HG03097 (cell line): ENCODE data around the gene HORMAD2.
"Not testable (repeated sequence)": the region's sequence is repeated elsewhere in the genome, so short reads cannot be mapped to it uniquely, and the experiment has no call there.

Experiments
- ATAC-seq: cut with Tn5 transposase; IDR thresholded peaks from one replicate; pipeline ENCODE4 v1.9.1; 2021; ENCODE audit not compliant: unreplicated experiment, low FRiP score

HORMAD2 gene

DNA sequence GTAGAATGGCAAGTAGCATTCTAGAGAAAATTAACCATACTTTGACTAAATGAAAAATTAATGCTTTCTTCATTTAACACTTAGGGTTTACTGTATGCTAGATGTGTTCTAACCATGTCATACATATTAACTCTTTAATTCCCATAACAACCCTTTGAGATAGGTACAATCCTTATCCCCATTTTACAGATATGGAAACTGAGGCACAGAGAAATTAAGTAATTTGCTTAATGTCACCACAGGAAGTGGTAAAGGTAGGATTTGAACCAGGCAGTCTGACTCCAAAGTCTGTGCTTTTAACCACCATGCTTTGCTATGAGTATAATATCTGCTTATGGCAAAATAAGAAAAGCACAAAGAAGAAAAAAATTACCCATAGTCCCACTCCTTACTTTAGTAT lies 106.8 kb downstream of the HORMAD2 start:
- no peak for ATAC-seq

DNA sequence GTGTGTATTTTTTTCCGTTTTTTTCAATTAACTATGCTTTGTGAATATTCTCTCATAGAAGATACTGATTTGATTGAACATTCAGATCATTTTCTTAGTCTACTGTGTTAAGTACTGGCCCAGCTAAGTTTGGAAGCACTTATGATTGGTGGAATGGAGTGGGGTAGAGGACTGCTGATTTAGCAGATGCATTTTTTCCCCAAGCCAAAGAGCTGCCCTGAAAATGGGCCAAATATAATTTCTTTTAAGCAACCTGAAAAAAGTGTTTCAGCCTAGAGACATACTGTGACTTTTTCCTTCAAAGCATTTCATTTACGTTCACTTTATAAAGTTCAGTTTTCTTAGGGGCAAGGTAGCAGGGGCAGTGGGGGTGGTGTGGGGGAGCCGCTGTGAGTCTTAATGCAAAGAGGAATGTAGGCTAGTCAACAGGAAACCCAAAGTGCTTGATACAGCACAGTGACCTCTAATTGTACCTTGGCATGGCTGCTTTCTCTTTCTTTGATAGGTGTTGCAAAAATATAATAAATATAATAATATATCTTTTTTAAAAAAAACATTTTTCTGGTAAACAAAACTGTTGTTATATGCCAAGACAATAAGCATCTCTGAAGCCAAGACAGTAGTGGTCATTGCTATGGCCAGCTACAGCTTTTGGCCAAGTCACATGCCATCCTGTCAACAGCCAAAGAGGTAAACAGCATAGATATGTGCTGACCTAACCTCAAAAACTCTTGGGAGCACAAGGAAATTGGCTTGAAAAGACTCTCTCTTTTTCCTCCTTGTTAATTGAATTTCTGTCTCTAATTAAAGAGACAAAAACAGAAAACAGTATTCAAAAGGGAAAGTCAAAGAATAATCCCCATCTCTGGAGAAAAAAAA lies 107.5 kb downstream of the HORMAD2 start:
- no peak for ATAC-seq

DNA sequence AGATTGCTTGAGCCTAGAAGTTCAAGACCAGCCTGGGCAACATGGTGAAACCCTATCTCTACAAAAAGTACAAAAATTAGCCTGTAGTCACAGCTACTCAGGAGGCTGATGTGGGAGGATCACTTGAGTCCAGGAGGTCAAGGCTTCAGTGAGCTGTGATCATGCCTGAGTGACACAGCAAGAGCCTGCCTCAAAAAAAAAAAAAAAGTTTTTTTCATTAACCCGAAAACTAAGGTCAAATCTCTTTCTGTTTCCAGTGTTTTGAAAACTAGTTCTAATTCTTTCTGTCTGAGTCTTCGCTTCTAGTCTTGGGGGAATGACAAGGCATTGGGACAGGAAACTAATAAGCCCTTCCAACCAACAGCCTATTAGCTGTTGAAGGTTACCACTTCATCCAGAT lies 108.6 kb downstream of the HORMAD2 start:
- no peak for ATAC-seq

DNA sequence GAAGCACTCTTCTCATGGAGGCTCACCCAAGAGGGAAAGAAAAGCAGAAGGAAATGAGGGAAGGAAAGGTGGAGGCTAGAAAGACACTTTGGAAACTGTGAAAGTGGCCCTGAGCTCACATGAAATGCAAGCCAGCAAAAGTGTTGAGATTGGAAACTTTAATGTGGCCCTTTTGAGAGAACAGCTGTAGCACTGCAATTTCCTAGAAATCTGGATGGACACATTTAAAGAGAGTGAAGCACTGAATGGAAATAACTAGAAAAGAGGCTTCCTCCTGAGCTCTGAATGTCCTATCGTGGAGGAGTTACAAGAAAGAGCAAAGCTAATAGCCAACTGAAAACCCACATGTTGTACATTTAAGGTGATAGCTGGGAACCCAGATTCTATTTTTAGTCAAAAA lies 110.3 kb downstream of the HORMAD2 start:
- no peak for ATAC-seq

DNA sequence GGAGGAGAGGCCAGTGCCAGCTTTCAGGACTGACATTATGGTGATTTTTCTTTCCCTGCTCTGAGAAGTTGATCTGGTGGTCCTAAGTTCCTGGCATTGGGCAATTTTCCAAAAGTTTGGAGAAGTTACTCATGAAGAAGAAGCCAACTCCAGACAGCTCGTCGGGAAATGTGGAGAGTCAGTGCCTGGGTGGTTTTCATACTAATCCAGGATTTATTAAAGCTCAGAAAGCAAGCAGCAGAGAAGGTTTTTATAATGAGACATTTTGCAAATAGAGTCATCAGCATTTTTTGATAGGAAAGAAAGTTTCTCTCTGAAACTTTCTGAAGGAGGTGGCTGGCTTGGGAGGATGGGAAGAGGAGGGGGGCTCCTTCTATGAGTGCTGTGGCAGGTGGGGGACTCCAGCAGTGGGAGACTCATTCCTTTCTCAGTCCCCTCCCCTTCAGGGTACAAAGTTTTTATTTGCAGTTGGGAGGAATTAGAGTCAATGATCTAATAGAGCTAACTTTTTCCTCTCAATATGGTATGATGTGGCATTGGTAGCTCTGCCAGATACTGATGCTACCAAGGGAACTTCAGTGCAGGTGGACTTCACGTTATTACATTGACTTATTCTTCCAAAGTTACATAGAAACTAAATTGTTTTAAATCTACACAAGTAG lies 110.9 kb downstream of the HORMAD2 start:
- no peak for ATAC-seq

DNA sequence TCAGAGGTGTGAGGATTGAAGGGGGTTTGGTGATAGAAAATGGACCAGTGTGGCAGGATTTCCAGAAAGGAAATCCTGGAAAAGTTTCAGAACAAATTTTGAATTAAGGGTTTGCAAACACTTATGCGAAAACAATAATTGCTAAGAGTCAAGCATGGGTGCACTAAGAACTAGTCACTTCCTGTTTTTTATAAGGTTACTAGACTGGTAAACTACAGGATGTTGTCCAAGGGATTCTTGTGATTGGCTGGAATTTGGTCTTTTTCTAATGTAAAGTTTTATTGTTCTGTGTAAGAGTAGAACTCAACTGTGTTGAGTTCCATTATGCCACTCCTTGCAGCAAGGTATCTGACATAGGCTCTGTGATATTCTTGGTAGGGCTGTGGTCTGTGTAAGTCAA lies 112.2 kb downstream of the HORMAD2 start:
- no peak for ATAC-seq

DNA sequence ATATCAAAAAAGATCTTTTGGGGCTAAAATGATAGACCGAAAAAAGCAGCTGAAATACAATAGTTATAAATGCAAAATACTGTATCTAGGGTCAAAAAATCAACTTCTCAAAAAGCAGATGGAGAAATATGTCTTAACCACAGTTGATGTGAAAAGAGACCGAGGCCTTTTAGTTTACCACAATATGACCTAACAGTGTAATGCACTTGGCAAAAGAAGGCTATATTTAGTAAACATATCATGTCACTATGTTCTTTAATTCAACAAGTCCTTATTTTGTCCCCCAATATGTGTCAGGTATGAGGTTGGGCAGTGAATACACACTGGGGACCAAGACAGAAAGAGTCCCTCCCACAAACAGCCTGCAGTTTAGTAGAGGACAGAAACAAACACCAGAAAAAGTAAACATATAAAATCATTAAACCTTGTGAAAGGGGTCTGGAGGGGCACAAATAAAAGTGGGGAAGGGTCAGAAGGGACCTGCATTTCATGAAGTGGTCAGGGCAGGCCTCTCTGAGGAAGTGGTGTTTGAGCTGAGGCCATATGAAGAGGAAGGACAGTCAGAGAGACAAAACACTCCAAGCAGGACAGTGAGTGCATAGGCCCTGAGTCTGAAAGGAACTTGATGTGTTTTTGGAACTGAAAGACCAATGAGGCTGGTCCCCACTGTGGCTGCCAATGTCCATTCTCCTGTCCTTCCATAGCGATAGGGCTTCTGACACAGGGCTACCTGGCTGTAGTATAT lies 112.9 kb downstream of the HORMAD2 start:
- no peak for ATAC-seq

DNA sequence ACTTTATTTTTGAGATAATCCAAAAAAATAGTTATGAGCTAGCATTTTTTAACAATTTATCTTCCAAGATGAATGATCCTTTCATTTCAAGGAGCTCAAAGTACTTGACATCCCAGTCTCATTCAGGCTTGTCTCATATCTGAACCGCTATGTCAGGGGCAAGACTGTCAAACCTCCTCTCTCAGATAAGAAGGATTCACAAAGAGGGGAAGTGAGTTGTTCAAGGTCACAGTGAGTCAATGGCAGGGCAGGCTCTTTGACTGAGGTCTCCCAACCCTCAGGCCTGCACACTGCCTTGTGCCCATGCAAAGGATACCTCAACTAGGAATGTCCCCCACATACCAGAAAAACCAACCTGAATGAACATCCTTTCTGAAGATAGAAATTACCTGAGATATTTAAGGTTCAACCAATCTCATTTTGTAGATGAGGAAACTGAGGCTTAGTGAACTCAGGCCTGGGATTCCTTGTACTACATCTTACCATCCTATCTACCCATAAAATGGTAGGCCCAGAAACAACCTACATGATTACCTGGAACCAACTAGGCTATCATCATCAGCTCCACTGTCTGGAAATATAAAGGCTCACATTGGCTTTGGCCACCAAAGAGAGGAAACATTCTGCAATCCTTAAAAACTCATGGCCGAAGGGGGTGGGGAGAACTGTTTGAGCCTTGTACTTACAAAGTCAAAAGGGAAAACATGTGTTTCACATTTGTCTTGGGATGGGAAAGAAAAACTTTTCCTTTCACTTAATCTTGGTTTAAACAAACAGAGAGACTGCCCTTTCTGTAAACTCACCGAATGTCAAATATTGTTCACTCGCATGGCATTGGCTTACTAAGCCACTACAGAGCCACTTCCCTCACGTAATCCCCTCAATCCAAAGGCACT lies 115.2 kb downstream of the HORMAD2 start:
- no peak for ATAC-seq

DNA sequence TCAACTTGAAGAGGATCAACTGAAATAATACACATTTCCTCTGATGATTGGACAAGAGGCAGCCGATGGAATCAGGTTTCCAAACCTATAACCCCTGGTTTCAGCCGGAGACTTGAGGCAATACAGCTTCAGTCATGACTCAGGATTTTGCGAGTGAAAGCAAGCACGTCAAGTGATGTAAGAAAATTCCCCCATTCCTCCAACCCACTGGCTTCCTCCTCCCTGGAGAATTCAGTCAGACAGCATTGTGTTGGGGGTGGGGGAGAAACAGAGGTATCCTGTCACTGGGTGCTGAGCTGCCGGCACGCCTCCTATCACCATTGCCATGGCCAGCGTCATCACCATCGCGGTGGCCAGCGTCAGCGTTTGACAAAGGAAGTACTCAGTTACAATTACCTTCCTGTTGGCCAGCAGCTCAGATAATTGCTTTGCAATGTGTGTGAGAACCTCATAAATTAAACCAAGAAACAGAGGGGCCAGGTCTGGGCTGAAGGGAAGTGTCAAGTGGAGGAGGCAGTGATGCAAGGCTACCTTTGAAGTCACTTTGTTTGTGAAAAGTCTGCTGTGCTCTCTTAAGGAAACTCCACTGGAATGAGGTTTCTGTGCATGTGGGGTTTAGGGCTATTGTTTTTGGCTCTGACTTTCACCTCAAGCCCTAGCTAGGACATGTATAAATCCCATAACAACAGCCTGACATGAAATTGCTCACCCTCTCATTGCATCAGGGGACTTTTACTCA lies 116.0 kb downstream of the HORMAD2 start:
- ATAC-seq = peak; percentile 44

DNA sequence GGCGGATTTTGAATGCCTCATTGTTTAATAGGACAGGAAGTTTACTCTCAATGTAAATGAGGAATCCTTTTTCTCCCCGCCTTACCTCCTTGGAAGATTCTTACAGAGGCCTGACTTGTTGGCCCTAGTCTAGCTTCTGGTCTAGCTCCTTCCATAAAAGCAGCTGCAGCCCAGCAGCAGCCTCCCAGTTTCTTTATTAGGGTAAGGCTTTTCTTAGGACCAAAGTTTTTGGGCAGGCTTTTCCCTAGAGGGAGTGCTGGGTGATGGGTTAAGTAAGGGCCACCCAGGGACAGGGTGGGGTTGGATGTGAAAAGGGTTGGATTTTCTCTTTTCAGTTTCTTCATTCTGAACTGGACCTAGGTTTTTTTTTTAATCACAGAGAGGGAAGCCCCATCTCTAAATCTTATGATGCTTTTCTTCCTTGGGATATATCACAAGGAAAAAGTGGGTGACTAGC lies 116.6 kb downstream of the HORMAD2 start:
- peak; percentile 26 for ATAC-seq

DNA sequence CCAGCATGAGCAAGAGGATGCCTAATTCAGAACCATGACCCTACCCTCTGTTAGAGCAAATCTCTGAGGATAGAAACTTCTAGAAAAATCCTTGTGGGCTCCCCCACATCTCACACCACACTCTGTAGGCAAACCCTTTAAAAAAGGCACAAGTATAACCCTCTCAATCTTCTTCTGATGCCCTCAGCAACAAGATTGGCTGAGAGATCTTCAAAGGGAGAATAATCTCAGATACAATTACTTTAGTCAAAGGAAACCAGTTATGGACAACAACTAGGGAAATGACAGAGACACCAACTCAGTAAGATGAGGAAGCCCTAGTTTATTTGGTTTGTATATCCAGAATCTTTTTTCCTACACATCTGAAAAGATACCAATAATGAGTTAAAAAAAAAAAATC lies 117.1 kb downstream of the HORMAD2 start:
- ATAC-seq = no peak

DNA sequence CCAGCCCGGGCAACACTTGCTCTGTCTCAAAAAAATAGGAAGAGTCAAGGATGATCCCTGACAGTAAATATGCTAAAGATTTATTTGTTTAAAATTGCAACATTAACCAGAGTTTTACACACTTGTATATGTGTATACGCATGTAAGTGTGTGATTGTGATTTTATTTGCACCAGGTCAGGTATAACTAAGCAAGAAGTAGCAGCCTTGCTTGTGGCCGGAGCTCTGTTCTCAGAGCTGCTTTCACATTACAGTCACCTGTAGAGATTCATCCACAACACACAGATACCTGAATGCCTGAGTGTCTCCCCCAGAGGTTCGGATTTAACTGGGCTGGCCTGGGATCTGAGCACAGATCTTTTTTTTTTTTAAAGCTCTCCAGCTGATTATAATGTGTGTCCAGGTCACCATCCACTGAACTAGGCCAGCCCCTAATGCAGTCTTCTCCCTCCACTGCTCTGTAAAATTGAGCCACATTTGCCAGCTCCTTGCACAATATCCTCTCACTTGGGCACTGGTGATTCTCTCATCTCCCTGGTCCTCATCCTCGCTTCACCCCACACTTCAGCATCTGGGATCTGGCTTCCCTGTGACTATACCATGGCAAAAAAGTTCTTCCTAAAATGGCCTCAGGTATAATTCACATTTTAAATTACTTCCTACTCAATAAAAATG lies 118.0 kb downstream of the HORMAD2 start:
- no peak for ATAC-seq

DNA sequence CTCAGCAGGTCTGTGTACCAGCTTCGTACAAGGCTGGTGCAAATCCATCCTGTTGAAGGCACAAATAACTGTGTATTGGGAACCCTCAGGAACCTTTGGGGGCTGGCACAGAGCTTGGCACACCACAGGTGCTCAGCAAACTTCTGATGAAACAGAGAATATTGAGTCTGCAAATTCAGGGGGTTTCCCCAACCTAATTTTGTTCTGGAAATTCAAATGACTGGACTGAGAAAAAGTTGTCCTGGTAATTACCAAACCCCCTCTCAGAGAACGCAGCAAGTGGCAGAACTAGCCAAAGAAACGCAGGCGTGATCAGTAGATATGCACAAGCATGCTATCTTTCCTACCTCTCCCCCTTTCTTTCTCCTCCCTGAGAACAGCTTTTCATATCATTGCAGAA lies 118.7 kb downstream of the HORMAD2 start:
- ATAC-seq = no peak

DNA sequence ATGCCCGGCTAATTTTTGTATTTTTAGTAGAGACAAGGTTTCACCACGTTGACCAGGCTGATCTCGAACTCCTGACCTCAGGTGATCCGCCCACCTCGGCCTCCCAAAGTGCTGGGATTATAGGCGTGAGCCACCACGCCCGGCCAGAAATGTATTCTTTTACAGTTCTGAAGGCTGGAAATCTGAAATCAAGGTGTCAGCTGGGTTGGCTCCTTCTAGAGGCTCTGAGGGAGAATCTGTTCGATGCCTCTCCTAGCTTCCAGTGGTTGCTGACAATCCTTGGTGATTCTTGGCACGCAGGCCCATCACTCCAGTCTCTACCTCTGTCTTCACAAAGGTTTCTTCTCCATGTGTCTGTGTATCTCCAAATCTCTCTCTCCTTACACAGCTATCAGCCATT lies 120.6 kb downstream of the HORMAD2 start:
- not testable (repeated sequence) for ATAC-seq

DNA sequence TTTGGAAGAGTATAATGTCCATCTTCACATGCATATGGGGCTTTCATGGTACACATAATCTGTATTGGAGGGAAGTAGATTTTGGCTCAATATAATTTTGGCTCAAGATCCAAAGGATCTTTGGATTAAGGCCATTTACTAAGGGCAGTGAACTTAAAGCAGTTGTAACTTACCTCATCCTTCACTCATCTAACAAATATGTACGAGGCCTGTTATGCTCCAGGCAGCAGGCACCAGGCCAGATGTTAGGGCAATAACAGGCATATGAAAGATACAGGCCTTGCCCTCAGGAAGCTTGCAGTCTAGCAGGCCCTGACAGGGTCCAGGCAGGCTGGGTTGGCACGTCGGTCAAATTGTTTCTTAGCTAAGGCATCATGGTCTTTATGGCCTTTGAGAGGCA lies 121.7 kb downstream of the HORMAD2 start:
- ATAC-seq = no peak

DNA sequence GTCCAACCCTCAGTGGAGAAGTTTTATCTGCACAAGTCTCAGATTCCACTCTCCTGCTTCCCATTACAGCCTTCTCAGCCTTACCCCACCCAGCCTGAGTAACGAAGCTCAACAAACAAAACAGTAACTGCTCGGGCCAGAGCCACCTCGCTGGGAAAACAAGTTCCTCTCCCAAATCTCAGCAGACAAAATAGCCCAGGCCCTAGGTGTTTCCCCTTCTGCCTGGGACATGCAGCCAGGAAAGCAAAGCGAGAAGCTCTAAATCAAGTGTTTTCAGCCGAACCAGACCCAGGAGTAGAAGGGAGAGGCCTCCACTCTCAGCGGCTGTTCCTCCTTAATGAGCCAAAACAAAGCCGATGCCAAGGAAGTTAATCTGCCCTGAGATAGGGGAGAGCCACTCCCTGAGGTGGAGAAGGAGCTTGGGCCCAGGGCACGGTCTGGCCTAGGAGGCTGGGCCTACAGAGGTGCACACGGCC lies 122.3 kb downstream of the HORMAD2 start:
- ATAC-seq = no peak

DNA sequence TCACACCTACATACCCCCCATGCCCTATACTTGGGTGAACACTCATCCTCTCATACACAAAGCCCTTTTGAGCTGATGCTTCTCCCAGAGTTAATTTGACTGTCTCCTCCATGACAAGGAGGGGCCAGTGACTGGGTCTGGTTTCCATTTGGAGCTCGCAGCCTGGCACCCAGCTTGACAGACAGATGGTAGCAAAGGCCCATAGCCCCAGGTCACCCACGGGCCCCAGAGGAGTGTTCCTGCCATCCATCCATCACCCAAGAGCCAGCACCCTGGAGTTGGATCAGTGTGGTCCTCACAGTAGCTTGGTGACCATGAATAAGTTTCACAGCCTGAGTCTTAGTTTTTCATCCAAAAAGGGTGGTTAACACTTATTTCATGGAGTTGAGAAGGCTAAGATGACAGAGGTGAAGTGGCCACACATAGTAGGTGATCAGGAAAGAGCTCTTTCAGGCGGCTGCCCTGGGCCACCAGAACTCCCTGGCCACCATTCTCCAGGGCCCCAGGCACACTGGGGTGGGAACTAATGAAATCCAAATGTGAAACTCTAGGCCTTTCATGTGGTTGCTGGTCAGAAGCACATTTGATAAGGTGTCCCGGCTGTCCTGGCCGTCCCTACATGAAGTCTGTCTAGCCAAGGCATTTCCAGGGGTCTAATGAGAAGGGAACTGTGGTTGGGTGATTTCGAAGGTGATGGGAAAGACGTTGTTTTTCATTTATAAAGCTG lies 123.9 kb downstream of the HORMAD2 start:
- no peak for ATAC-seq

DNA sequence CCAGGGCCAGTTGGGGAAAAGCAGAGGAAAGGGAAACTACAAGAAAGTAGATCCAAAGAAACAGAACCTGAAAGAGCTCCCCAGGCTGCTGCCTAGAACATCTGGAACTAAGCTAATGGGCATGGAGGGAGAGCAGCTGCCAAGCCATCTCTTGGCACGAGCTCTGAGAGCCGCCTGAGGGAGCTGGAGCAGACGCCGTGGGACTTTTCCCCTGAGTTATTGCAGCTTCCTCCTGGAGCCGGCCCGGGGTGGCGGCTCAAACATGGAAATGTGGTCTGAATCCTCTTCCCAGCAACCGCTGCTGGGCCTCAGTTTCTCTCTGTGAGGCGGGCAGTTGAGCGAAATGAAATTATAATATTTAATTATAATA lies 124.5 kb downstream of the HORMAD2 start:
- ATAC-seq = no peak
